GM19239 (cell line): ENCODE data around the gene RNGTT.
"Not testable (repeated sequence)": the region's sequence is repeated elsewhere in the genome, so short reads cannot be mapped to it uniquely, and the experiment has no call there.

ENCODE experiments used
- DNase-seq: peaks from one replicate; pipeline ENCODE4 v3.0.0; 2011; ENCODE audit warnings: low spot score; ENCODE audit not compliant: insufficient read length
- FAIRE-seq: peaks from 2 replicates; lab custom pipeline; 2011; peaks lifted over from hg19 to GRCh38; lab: Jason Lieb, UNC

Gene RNGTT

GRCh38 chr6:88963139-88964090, at the start of gene RNGTT:
Gene RNGTT (minus strand): TSS chr6:88963618. CDS start chr6:88963409, 209 bp downstream.
- DNase-seq (peak; percentile 90), FAIRE-seq (peak; percentile 92)

- FAIRE-seq (no peak), DNase-seq (no peak)
Measured at GRCh38 chr6:89011436-89011835, 48.0 kb upstream of the RNGTT start.

GRCh38 chr6:89010825-89011224, 47.4 kb upstream of the RNGTT start:
- no peak for FAIRE-seq
- no peak for DNase-seq

- no peak for FAIRE-seq
Measured at GRCh38 chr6:89009624-89010059, 46.2 kb upstream of the RNGTT start.

GRCh38 chr6:89008815-89009374, 45.5 kb upstream of the RNGTT start:
- DNase-seq (no peak), FAIRE-seq (no peak)

More at GRCh38 chr6:89009624-89010059, 46.2 kb upstream of the RNGTT start:
- DNase-seq: no peak

GRCh38 chr6:89008001-89008814, 44.8 kb upstream of the RNGTT start:
- FAIRE-seq (no peak), DNase-seq (no peak)

GRCh38 chr6:89007209-89008000, 44.0 kb upstream of the RNGTT start:
- FAIRE-seq (no peak), DNase-seq (no peak)

GRCh38 chr6:89002523-89002922, 39.1 kb upstream of the RNGTT start:
- FAIRE-seq (no peak), DNase-seq (no peak)

- FAIRE-seq: no peak
- DNase-seq: no peak
Measured at GRCh38 chr6:88997327-88997726, 33.9 kb upstream of the RNGTT start.

GRCh38 chr6:88992741-88993552, 29.5 kb upstream of the RNGTT start:
- DNase-seq: no peak
- FAIRE-seq: no peak

- FAIRE-seq: no peak
- DNase-seq: no peak
Measured at GRCh38 chr6:88989215-88989614, 25.8 kb upstream of the RNGTT start.

GRCh38 chr6:88987922-88988321, 24.5 kb upstream of the RNGTT start:
- FAIRE-seq (no peak), DNase-seq (no peak)

- FAIRE-seq (no peak), DNase-seq (no peak)
Measured at GRCh38 chr6:88985901-88986300, 22.5 kb upstream of the RNGTT start.

GRCh38 chr6:88984606-88985005, 21.2 kb upstream of the RNGTT start:
- no peak for FAIRE-seq
- DNase-seq: no peak

GRCh38 chr6:88984152-88984551, 20.7 kb upstream of the RNGTT start:
- FAIRE-seq (peak; percentile 26), DNase-seq (no peak)

GRCh38 chr6:88983532-88983931, 20.1 kb upstream of the RNGTT start:
- DNase-seq: no peak
- FAIRE-seq: peak; percentile 66

- not testable (repeated sequence) for FAIRE-seq, DNase-seq
Measured at GRCh38 chr6:88983129-88983528, 19.7 kb upstream of the RNGTT start.

- peak; percentile 32 for DNase-seq
- FAIRE-seq: peak; percentile 95
Measured at GRCh38 chr6:88982720-88983119, 19.3 kb upstream of the RNGTT start.

GRCh38 chr6:88975369-88975768, 12.0 kb upstream of the RNGTT start:
- FAIRE-seq: no peak
- DNase-seq: no peak
